Kasumi-1 (cell line): ENCODE results near the gene TPH2.
A peak's percentile ranks its signal among the peaks of the same experiment; 100 is the strongest.

Experiments
- DNase-seq, 2 experiments: peaks; one replicate each; lab custom pipeline; 2025; lab: John Stamatoyannopoulos, UW

The TPH2 gene

GRCh38 chr12:71958993-71959578 is 20.4 kb downstream of the TPH2 start:
- peak in 1 of 2 experiments; percentile 1 for DNase-seq

- no peak for DNase-seq
These were observed 28.6 kb downstream of the TPH2 start for GRCh38 chr12:71967211-71967610.

GRCh38 chr12:71969330-71969729 is 30.7 kb downstream of the TPH2 start:
- no peak for DNase-seq

- no peak for DNase-seq
These were observed 31.4 kb downstream of the TPH2 start for GRCh38 chr12:71970031-71970430.

GRCh38 chr12:71972441-71973074 is 33.9 kb downstream of the TPH2 start:
- no peak for DNase-seq

GRCh38 chr12:71973687-71974086 is 35.0 kb downstream of the TPH2 start:
- DNase-seq, result no peak

GRCh38 chr12:71980538-71980937 is 41.9 kb downstream of the TPH2 start:
- no peak for DNase-seq

- DNase-seq, result no peak
These were observed 42.5 kb downstream of the TPH2 start for GRCh38 chr12:71981149-71981548.

- no peak for DNase-seq
These were observed 56.1 kb downstream of the TPH2 start for GRCh38 chr12:71994715-71995114.

- DNase-seq, result no peak
These were observed 61.1 kb downstream of the TPH2 start for GRCh38 chr12:71999795-72000194.

GRCh38 chr12:72000969-72001648 is 62.5 kb downstream of the TPH2 start:
- DNase-seq, result no peak

- DNase-seq, result no peak
These were observed 68.1 kb downstream of the TPH2 start for GRCh38 chr12:72006766-72007165.

GRCh38 chr12:72010356-72010755 is 71.7 kb downstream of the TPH2 start:
- no peak for DNase-seq

- no peak for DNase-seq
These were observed 72.7 kb downstream of the TPH2 start for GRCh38 chr12:72011374-72011773.

- DNase-seq, result no peak
These were observed 74.2 kb downstream of the TPH2 start for GRCh38 chr12:72012874-72013273.

- DNase-seq, result no peak
These were observed 77.2 kb downstream of the TPH2 start for GRCh38 chr12:72015895-72016294.

- peak; percentile 84 to 86 for DNase-seq
These were observed 78.5 kb downstream of the TPH2 start for GRCh38 chr12:72017054-72017651.

- DNase-seq, result no peak
These were observed 79.4 kb downstream of the TPH2 start for GRCh38 chr12:72018036-72018435.

- no peak for DNase-seq
These were observed 86.0 kb downstream of the TPH2 start for GRCh38 chr12:72024613-72025012.

GRCh38 chr12:72025524-72025923 is 86.9 kb downstream of the TPH2 start:
- DNase-seq, result no peak

GRCh38 chr12:72028966-72029365 is 90.3 kb downstream of the TPH2 start:
- DNase-seq, result no peak

- DNase-seq, result no peak
These were observed 91.6 kb downstream of the TPH2 start for GRCh38 chr12:72030277-72030676.

- DNase-seq, result no peak
These were observed 92.4 kb downstream of the TPH2 start for GRCh38 chr12:72031066-72031465.
